ENCODE data around the gene ASB18.
"Not testable (repeated sequence)": the region's sequence is repeated elsewhere in the genome, so short reads cannot be mapped to it uniquely, and the experiment has no call there.

ASB18 gene

GRCh38 chr2:236290742-236291425, 26.7 kb upstream of the ASB18 start:
- no peaks in the 10 kb centered on the region for H3K36me3 ChIP-seq (replicated peaks; ENCODE audit: insufficient read depth, low read length)
- no peak overlapping the region for H3K27ac ChIP-seq (ENCODE audit: low read length)
- DNase-seq = no peak
- H3K27me3 ChIP-seq (replicated peaks; ENCODE audit: insufficient read depth, low read length) = no peaks in the 10 kb centered on the region
- H3K4me2 ChIP-seq (ENCODE audit: low read depth, low read length) = no peak overlapping the region
- no peak overlapping the region for H3K4me3 ChIP-seq (ENCODE audit: low read length)
- no peak overlapping the region for H2AFZ ChIP-seq (ENCODE audit: low read length)
- no peaks in the 10 kb centered on the region for H4K20me1 ChIP-seq (ENCODE audit: insufficient read depth, low read length)
- H3K4me1 ChIP-seq (ENCODE audit: low read length) = no peaks in the 10 kb centered on the region
- H3K79me2 ChIP-seq (ENCODE audit: low read length) = no peaks in the 10 kb centered on the region
- H3K9me2 ChIP-seq (replicated peaks; ENCODE audit: insufficient read depth, low read length) = no peaks in the 10 kb centered on the region
- no peak overlapping the region for H3K9ac ChIP-seq (ENCODE audit: low read length)
- H3F3A ChIP-seq (ENCODE audit: insufficient read depth, low read length) = no peaks in the 10 kb centered on the region
- TF ChIP-seq EZH2 (optimal IDR thresholded peaks at IDR 0.05; ENCODE audit: low read depth, low read length) (no peak), EZH2phosphoT487 (IDR thresholded peaks at IDR 0.05; ENCODE audit: low read length) (no peak), CTCF (IDR thresholded peaks at IDR 0.05; ENCODE audit: low read length) (no peak)
- H3K9me3 ChIP-seq (replicated peaks; ENCODE audit: insufficient read depth, low read length) = no peaks in the 10 kb centered on the region

GRCh38 chr2:236289766-236290462, 25.7 kb upstream of the ASB18 start:
- Histone ChIP-seq H3K4me3 (ENCODE audit: low read length) (no peak overlapping the region), H3K9ac (ENCODE audit: low read length) (no peak overlapping the region), H4K20me1 (ENCODE audit: insufficient read depth, low read length) (no peaks in the 10 kb centered on the region), H3K36me3 (replicated peaks; ENCODE audit: insufficient read depth, low read length) (no peaks in the 10 kb centered on the region), H3K27ac (ENCODE audit: low read length) (no peak overlapping the region), H3K27me3 (replicated peaks; ENCODE audit: insufficient read depth, low read length) (no peaks in the 10 kb centered on the region), H3K9me2 (replicated peaks; ENCODE audit: insufficient read depth, low read length) (no peaks in the 10 kb centered on the region), H3K4me1 (ENCODE audit: low read length) (no peaks in the 10 kb centered on the region), H2AFZ (ENCODE audit: low read length) (no peak overlapping the region), H3K79me2 (ENCODE audit: low read length) (no peaks in the 10 kb centered on the region), H3F3A (ENCODE audit: insufficient read depth, low read length) (no peaks in the 10 kb centered on the region), H3K4me2 (ENCODE audit: low read depth, low read length) (no peak overlapping the region), H3K9me3 (replicated peaks; ENCODE audit: insufficient read depth, low read length) (no peaks in the 10 kb centered on the region)
- no peak for DNase-seq
- TF ChIP-seq CTCF (IDR thresholded peaks at IDR 0.05; ENCODE audit: low read length) = no peak
- no peak for TF ChIP-seq EZH2phosphoT487 (IDR thresholded peaks at IDR 0.05; ENCODE audit: low read length)
- TF ChIP-seq EZH2 (optimal IDR thresholded peaks at IDR 0.05; ENCODE audit: low read depth, low read length) = no peak

- not testable (repeated sequence) for H3K4me1 ChIP-seq (ENCODE audit: low read length); H3K4me3 ChIP-seq (ENCODE audit: low read length); H2AFZ ChIP-seq (ENCODE audit: low read length); DNase-seq; H3K9ac ChIP-seq (ENCODE audit: low read length); H3F3A ChIP-seq (ENCODE audit: insufficient read depth, low read length); H3K27ac ChIP-seq (ENCODE audit: low read length); H3K79me2 ChIP-seq (ENCODE audit: low read length); H4K20me1 ChIP-seq (ENCODE audit: insufficient read depth, low read length); H3K4me2 ChIP-seq (ENCODE audit: low read depth, low read length); H3K36me3 ChIP-seq (replicated peaks; ENCODE audit: insufficient read depth, low read length); H3K9me3 ChIP-seq (replicated peaks; ENCODE audit: insufficient read depth, low read length); H3K27me3 ChIP-seq (replicated peaks; ENCODE audit: insufficient read depth, low read length); H3K9me2 ChIP-seq (replicated peaks; ENCODE audit: insufficient read depth, low read length)
Measured at GRCh38 chr2:236288373-236288772, 24.2 kb upstream of the ASB18 start.

- no peak overlapping the region for H3K9ac ChIP-seq (ENCODE audit: low read length)
- DNase-seq = no peak
- no peak overlapping the region for H3K4me3 ChIP-seq (ENCODE audit: low read length)
- H4K20me1 ChIP-seq (ENCODE audit: insufficient read depth, low read length) = no peaks in the 10 kb centered on the region
- H3K9me2 ChIP-seq (replicated peaks; ENCODE audit: insufficient read depth, low read length) = no peaks in the 10 kb centered on the region
- no peak overlapping the region for H3K4me2 ChIP-seq (ENCODE audit: low read depth, low read length)
- no peak overlapping the region for H2AFZ ChIP-seq (ENCODE audit: low read length)
- H3K27ac ChIP-seq (ENCODE audit: low read length) = no peak overlapping the region
- H3F3A ChIP-seq (ENCODE audit: insufficient read depth, low read length) = no peaks in the 10 kb centered on the region
- H3K27me3 ChIP-seq (replicated peaks; ENCODE audit: insufficient read depth, low read length) = no peaks in the 10 kb centered on the region
- H3K36me3 ChIP-seq (replicated peaks; ENCODE audit: insufficient read depth, low read length) = no peaks in the 10 kb centered on the region
- no peak for TF ChIP-seq EZH2 (optimal IDR thresholded peaks at IDR 0.05; ENCODE audit: low read depth, low read length)
- no peak for TF ChIP-seq EZH2phosphoT487 (IDR thresholded peaks at IDR 0.05; ENCODE audit: low read length)
- TF ChIP-seq CTCF (IDR thresholded peaks at IDR 0.05; ENCODE audit: low read length) = no peak
- H3K79me2 ChIP-seq (ENCODE audit: low read length) = no peaks in the 10 kb centered on the region
- H3K9me3 ChIP-seq (replicated peaks; ENCODE audit: insufficient read depth, low read length) = no peaks in the 10 kb centered on the region
- H3K4me1 ChIP-seq (ENCODE audit: low read length) = no peaks in the 10 kb centered on the region
Measured at GRCh38 chr2:236287656-236288055, 23.4 kb upstream of the ASB18 start.
